GM21737 (cell line): ENCODE measurements around the gene EVI2A.

Source experiments
- ATAC-seq: cut with Tn5 transposase; IDR thresholded peaks from one replicate; pipeline ENCODE4 v1.9.1; 2021; ENCODE audit warnings: mild to moderate bottlenecking, moderate library complexity; ENCODE audit not compliant: unreplicated experiment

The EVI2A gene

DNA sequence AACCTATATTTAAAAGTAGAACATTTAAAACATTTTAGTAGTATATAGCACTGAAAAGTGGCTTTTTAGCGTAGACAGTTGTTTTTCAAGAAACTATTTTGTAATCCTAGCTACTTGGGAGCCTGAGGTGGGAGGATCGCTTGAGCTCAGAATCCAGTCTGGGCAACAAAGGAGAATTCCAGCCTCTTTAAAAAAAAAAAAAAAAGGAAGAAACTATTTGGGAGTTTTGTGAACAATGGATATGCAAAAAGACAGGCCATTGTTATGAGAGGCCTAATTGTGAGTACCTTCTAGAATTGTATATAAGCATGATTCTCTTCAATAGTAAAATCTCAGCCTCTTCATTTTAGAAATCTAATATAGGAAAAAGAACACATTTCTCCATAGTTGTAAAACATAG, 42.0 kb downstream of the EVI2A start:
- ATAC-seq: no peak

GRCh38 chr17:31275116-31275515, 46.3 kb downstream of the EVI2A start:
- no peak for ATAC-seq

- no peak for ATAC-seq
These were observed 47.2 kb downstream of the EVI2A start for GRCh38 chr17:31274252-31274651.

DNA sequence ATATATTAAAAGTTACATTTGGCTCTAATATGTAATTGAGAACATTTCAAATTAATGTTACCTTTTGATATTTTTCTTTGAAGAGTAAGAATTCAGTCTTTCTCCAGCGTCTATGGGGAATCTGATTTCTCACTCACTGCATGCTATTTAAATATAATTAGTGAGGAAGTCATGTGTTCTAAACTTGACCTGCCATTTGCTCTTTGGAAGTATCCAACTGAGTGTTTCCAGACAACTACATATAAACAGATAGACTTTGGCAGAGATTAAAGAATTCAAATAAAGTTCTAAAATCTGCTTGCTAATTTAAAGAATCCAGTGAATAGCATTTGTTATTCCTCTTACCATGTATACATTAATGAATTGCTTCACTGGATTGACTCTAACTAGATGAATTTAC, 47.9 kb downstream of the EVI2A start:
- no peak for ATAC-seq

GRCh38 chr17:31272803-31273202, 48.6 kb downstream of the EVI2A start:
- no peak for ATAC-seq

- no peak for ATAC-seq
These were observed 49.2 kb downstream of the EVI2A start for GRCh38 chr17:31272236-31272635.

- no peak for ATAC-seq
These were observed 51.8 kb downstream of the EVI2A start for GRCh38 chr17:31269578-31269983.

DNA sequence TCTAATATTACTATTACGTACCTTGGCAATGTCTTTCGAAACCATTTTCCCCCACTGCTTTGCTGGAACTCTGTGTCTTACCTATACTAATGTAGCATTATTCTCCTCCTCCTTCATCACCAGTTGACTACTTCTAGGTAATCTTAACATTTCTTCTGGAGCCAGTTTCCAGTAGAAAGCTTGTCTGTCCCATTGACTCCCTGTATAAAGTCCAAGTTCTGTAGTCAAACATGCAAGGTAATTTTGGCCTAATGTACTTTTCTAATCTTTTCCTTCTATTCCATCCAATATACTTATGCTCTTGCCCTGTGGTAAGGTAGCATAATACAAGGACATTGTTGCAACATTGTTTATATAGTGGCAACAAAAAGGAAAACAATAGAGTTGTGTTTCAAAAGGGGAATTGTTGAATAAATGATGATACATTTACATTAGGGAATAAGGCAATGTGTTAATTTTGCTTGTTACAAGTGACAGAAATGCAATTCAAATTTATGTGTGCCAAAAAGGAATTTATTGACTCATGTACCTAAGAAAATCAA, 52.3 kb downstream of the EVI2A start:
- no peak for ATAC-seq
